RWPE2 (cell line): ENCODE data around the gene MTAP.

Experiments
- ATAC-seq: fragments of 200-7000 bp; cut with Tn5 transposase; 3 replicates; pipeline ENCODE4 v1.9.1; 2021; ENCODE audit warnings: low read depth
- DNase-seq: peaks from one replicate; pipeline ENCODE4 v3.0.0-alpha.2; 2020; ENCODE audit warnings: low spot score
- H3K27ac ChIP-seq: fragments of 450-650 bp; 2 replicates; pipeline ENCODE4 v1.5.1; 2017; ENCODE audit warnings: mild to moderate bottlenecking; ENCODE audit not compliant: poor library complexity, severe bottlenecking
- H3K27me3 ChIP-seq: fragments of 250-450 bp; sonication (Bioruptor Pico); 2 replicates; pipeline ENCODE4 v1.5.1; 2021; ENCODE audit warnings: mild to moderate bottlenecking, moderate library complexity; ENCODE audit not compliant: insufficient read depth, poor library complexity, severe bottlenecking
- H3K36me3 ChIP-seq: fragments of 250-450 bp; sonication (Bioruptor Pico); 2 replicates; pipeline ENCODE4 v1.5.1; 2020; ENCODE audit warnings: low read depth, mild to moderate bottlenecking, moderate library complexity
- H3K4me1 ChIP-seq: fragments of 250-450 bp; sonication (Bioruptor Pico); 2 replicates; pipeline ENCODE4 v1.5.1; 2021; ENCODE audit warnings: mild to moderate bottlenecking, moderate library complexity; ENCODE audit not compliant: insufficient read depth, poor library complexity, severe bottlenecking
- H3K4me3 ChIP-seq: fragments of 250-450 bp; sonication (Bioruptor Pico); 2 replicates; pipeline ENCODE4 v1.5.1; 2021; ENCODE audit warnings: mild to moderate bottlenecking, moderate library complexity; ENCODE audit not compliant: severe bottlenecking
- H3K9me3 ChIP-seq: fragments of 250-450 bp; sonication (Bioruptor Pico); 2 replicates; pipeline ENCODE4 v1.5.1; 2021; ENCODE audit warnings: mild to moderate bottlenecking, moderate library complexity; ENCODE audit not compliant: severe bottlenecking
- TF ChIP-seq, protein P1 (sequence below): fragments of 450-650 bp; IDR thresholded peaks from one replicate; pipeline ENCODE4 v1.5.1; 2017; ENCODE audit warnings: mild to moderate bottlenecking, moderate library complexity; ENCODE audit not compliant: poor library complexity, severe bottlenecking

The MTAP gene

DNA sequence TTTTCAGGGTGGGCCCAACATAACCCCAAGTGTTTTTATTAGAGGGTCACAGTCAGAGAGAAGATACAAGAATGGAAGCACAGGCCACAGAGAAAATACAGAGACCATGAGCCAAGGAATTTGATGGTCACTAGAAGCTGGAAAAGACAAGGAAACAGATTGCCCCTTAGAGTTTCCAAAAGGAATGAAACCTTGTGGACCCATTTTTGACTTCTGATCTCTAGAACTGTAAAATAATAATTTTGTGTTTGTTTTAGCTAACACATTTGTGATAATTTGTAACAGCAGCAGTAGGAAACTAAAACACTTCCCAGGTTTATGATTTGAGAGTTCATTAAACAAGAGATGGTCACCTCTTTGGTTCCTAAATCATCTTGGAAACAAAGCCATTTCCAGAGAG, 169.9 kb downstream of the MTAP start:
- H3K4me3 ChIP-seq: peak overlapping the region; percentile 94
- H3K27me3 ChIP-seq: no peaks in the 10 kb centered on the region
- TF ChIP-seq, protein P1, sequence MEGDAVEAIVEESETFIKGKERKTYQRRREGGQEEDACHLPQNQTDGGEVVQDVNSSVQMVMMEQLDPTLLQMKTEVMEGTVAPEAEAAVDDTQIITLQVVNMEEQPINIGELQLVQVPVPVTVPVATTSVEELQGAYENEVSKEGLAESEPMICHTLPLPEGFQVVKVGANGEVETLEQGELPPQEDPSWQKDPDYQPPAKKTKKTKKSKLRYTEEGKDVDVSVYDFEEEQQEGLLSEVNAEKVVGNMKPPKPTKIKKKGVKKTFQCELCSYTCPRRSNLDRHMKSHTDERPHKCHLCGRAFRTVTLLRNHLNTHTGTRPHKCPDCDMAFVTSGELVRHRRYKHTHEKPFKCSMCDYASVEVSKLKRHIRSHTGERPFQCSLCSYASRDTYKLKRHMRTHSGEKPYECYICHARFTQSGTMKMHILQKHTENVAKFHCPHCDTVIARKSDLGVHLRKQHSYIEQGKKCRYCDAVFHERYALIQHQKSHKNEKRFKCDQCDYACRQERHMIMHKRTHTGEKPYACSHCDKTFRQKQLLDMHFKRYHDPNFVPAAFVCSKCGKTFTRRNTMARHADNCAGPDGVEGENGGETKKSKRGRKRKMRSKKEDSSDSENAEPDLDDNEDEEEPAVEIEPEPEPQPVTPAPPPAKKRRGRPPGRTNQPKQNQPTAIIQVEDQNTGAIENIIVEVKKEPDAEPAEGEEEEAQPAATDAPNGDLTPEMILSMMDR: no peak
- H3K27ac ChIP-seq: peak overlapping the region; percentile 90
- no peaks in the 10 kb centered on the region for H3K9me3 ChIP-seq
- ATAC-seq: no peak
- peaks cover 19% of the 10 kb centered on the region for H3K4me1 ChIP-seq
- DNase-seq: no peak
- H3K36me3 ChIP-seq: peaks cover 65% of the 10 kb centered on the region

DNA sequence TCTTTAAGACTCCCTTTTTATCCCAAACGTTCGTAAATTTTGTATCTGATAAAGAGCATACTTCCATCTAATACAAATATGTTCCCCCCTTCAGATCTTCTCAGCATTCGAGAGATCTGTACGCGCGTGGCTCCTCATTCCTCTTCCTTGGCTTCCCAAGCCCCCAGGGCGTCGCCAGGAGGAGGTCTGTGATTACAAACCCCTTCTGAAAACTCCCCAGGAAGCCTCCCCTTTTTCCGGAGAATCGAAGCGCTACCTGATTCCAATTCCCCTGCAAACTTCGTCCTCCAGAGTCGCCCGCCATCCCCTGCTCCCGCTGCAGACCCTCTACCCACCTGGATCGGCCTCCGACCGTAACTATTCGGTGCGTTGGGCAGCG, 171.9 kb downstream of the MTAP start:
- TF ChIP-seq, protein P1: no peak
- DNase-seq: no peak
- peak overlapping the region; percentile 90 for H3K27ac ChIP-seq
- H3K4me1 ChIP-seq: peaks cover 20% of the 10 kb centered on the region
- H3K27me3 ChIP-seq: no peaks in the 10 kb centered on the region
- ATAC-seq: peak; percentile 22
- H3K4me3 ChIP-seq: peak overlapping the region; percentile 94
- H3K36me3 ChIP-seq: peaks cover 54% of the 10 kb centered on the region
- H3K9me3 ChIP-seq: no peaks in the 10 kb centered on the region

DNA sequence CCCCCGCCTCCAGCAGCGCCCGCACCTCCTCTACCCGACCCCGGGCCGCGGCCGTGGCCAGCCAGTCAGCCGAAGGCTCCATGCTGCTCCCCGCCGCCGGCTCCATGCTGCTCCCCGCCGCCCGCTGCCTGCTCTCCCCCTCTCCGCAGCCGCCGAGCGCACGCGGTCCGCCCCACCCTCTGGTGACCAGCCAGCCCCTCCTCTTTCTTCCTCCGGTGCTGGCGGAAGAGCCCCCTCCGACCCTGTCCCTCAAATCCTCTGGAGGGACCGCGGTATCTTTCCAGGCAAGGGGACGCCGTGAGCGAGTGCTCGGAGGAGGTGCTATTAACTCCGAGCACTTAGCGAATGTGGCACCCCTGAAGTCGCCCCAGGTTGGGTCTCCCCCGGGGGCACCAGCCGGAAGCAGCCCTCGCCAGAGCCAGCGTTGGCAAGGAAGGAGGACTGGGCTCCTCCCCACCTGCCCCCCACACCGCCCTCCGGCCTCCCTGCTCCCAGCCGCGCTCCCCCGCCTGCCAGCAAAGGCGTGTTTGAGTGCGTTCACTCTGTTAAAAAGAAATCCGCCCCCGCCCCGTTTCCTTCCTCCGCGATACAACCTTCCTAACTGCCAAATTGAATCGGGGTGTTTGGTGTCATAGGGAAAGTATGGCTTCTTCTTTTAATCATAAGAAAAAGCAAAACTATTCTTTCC, 172.4 kb downstream of the MTAP start:
- peak overlapping the region; percentile 94 for H3K4me3 ChIP-seq
- H3K27ac ChIP-seq: peak overlapping the region; percentile 90
- H3K9me3 ChIP-seq: no peaks in the 10 kb centered on the region
- H3K4me1 ChIP-seq: peaks cover 20% of the 10 kb centered on the region
- DNase-seq (peak; percentile 96), ATAC-seq (peak; percentile 86)
- TF ChIP-seq, protein P1: no peak
- no peaks in the 10 kb centered on the region for H3K27me3 ChIP-seq
- peaks cover 52% of the 10 kb centered on the region for H3K36me3 ChIP-seq

DNA sequence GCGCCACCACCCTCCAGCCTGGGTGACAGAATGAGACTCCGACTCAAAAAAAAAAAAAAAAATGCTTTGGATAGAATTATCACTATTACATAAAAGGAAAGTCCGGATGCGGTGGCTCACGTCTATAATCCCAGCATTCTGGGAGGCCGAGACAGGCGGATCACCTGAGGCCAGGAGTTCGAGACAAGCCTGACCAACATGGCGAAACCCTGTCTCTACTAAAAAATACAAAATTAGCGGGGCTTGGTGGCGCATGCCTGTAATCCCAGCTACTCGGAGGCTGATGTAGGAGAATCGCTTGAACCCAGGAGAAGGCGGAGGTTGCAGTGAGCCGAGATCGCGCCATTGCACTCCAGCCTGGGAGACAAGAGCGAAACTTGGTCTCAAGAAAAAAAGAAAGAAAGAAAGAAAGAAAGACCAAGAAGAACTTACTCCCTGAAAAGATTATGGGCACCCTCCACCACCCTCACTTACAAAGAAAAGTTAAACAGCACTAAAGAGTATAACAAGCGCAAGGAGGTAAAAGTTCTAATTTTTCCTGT, 174.0 kb downstream of the MTAP start:
- ATAC-seq (no peak), DNase-seq (no peak)
- peak overlapping the region; percentile 90 for H3K27ac ChIP-seq
- H3K27me3 ChIP-seq: no peaks in the 10 kb centered on the region
- TF ChIP-seq, protein P1: no peak
- H3K36me3 ChIP-seq: peaks cover 43% of the 10 kb centered on the region
- H3K9me3 ChIP-seq: no peaks in the 10 kb centered on the region
- peaks cover 20% of the 10 kb centered on the region for H3K4me1 ChIP-seq
- H3K4me3 ChIP-seq: no peak overlapping the region

DNA sequence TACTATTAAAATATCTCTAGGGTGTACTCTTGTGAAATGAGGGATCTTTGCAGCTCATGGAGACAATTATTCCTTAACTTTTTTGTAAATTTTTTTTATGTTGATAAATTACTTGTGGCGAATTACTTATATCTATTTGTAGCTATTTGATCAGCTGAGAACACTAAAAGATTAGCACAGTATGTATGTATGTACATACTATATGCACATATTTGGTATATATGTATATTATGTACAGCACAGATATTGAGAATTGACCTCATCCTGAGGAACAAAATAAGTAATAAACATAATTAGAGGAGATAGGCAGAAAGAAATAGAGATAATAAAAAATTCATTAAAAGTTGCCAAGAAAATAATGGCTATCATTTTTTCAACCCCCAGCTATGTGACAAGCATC, 180.0 kb downstream of the MTAP start:
- Histone ChIP-seq H3K9me3 (no peaks in the 10 kb centered on the region), H3K27ac (no peak overlapping the region), H3K4me1 (peaks cover 35% of the 10 kb centered on the region), H3K27me3 (no peaks in the 10 kb centered on the region), H3K4me3 (no peak overlapping the region), H3K36me3 (peaks cover 41% of the 10 kb centered on the region)
- ATAC-seq: no peak
- no peak for DNase-seq
- TF ChIP-seq, protein P1: no peak
